ENCODE results near the gene TEAD3.

TEAD3 gene

GRCh38 chr6:35474131-35474941 is 22.5 kb downstream of the TEAD3 start:
- no peak for DNase-seq

- DNase-seq = no peak
Measured at GRCh38 chr6:35473850-35474130, 23.1 kb downstream of the TEAD3 start.

GRCh38 chr6:35473075-35473849 is 23.6 kb downstream of the TEAD3 start:
- no peak for DNase-seq

- no peak for DNase-seq
Measured at GRCh38 chr6:35471836-35472345, 25.0 kb downstream of the TEAD3 start.

- no peak for DNase-seq
Measured at GRCh38 chr6:35470663-35471120, 26.2 kb downstream of the TEAD3 start.

GRCh38 chr6:35469751-35470662 is 26.9 kb downstream of the TEAD3 start:
- DNase-seq = no peak

GRCh38 chr6:35468980-35469750 is 27.7 kb downstream of the TEAD3 start:
- no peak for DNase-seq

- peak; percentile 92 for DNase-seq
Measured at GRCh38 chr6:35468181-35468979, 28.5 kb downstream of the TEAD3 start, which contains the start of gene RPL10A. RPL10A (plus strand) TSS chr6:35468401; CDS start chr6:35468435, 34 bp downstream.

- DNase-seq = no peak
Measured at GRCh38 chr6:35465646-35466045, 31.2 kb downstream of the TEAD3 start.

- DNase-seq = no peak
Measured at GRCh38 chr6:35463292-35463691, 33.6 kb downstream of the TEAD3 start.

- DNase-seq = no peak
Measured at GRCh38 chr6:35461270-35461669, 35.6 kb downstream of the TEAD3 start.

GRCh38 chr6:35457907-35458306 is 39.0 kb downstream of the TEAD3 start:
- DNase-seq = no peak

GRCh38 chr6:35454391-35455110 is 42.3 kb downstream of the TEAD3 start:
- no peak for DNase-seq

- no peak for DNase-seq
Measured at GRCh38 chr6:35453236-35453635, 43.6 kb downstream of the TEAD3 start.

- DNase-seq = peak; percentile 86
Measured at GRCh38 chr6:35452183-35453090, 44.4 kb downstream of the TEAD3 start, which contains the start of gene FANCE. FANCE (plus strand) TSS chr6:35452338; CDS start chr6:35452546, 208 bp downstream.

GRCh38 chr6:35451354-35452182 is 45.3 kb downstream of the TEAD3 start:
- DNase-seq = no peak

GRCh38 chr6:35449287-35449881 is 47.5 kb downstream of the TEAD3 start:
- DNase-seq = no peak

- DNase-seq = no peak
Measured at GRCh38 chr6:35448191-35448590, 48.7 kb downstream of the TEAD3 start.
